ENCODE measurements around the gene C17orf50.

The C17orf50 gene

GRCh38 chr17:35732806-35733136, 27.9 kb upstream of the C17orf50 start:
- Histone ChIP-seq H3K27ac (ENCODE audit: insufficient read depth, low read length, poor library complexity, severe bottlenecking) (no peak overlapping the region), H3K4me1 (ENCODE audit: control insufficient read depth, insufficient read depth, low read length, poor library complexity, severe bottlenecking) (peaks cover 9% of the 10 kb centered on the region), H3K4me3 (ENCODE audit: insufficient read depth, low read depth, low read length, poor library complexity, severe bottlenecking) (no peak overlapping the region), H3K27me3 (replicated peaks; ENCODE audit: control insufficient read depth, insufficient read depth, low read length, poor library complexity, severe bottlenecking) (no peaks in the 10 kb centered on the region), H3K36me3 (ENCODE audit: control insufficient read depth, insufficient read depth, low read length) (no peaks in the 10 kb centered on the region), H3K9me3 (ENCODE audit: control insufficient read depth, low read length) (no peaks in the 10 kb centered on the region)
- no peak for DNase-seq

- Histone ChIP-seq H3K4me1 (ENCODE audit: control insufficient read depth, insufficient read depth, low read length, poor library complexity, severe bottlenecking) (peaks cover 9% of the 10 kb centered on the region), H3K27ac (ENCODE audit: insufficient read depth, low read length, poor library complexity, severe bottlenecking) (no peak overlapping the region), H3K27me3 (replicated peaks; ENCODE audit: control insufficient read depth, insufficient read depth, low read length, poor library complexity, severe bottlenecking) (no peaks in the 10 kb centered on the region), H3K9me3 (ENCODE audit: control insufficient read depth, low read length) (no peaks in the 10 kb centered on the region), H3K4me3 (ENCODE audit: insufficient read depth, low read depth, low read length, poor library complexity, severe bottlenecking) (no peak overlapping the region), H3K36me3 (ENCODE audit: control insufficient read depth, insufficient read depth, low read length) (no peaks in the 10 kb centered on the region)
- no peak for DNase-seq
Observed at GRCh38 chr17:35733366-35733765, 27.3 kb upstream of the C17orf50 start.

- no peaks in the 10 kb centered on the region for H3K9me3 ChIP-seq (ENCODE audit: control insufficient read depth, low read length)
- no peaks in the 10 kb centered on the region for H3K36me3 ChIP-seq (ENCODE audit: control insufficient read depth, insufficient read depth, low read length)
- H3K4me3 ChIP-seq (ENCODE audit: insufficient read depth, low read depth, low read length, poor library complexity, severe bottlenecking), result no peak overlapping the region
- no peaks in the 10 kb centered on the region for H3K27me3 ChIP-seq (replicated peaks; ENCODE audit: control insufficient read depth, insufficient read depth, low read length, poor library complexity, severe bottlenecking)
- DNase-seq, result no peak
- H3K27ac ChIP-seq (ENCODE audit: insufficient read depth, low read length, poor library complexity, severe bottlenecking), result no peak overlapping the region
- peaks cover 9% of the 10 kb centered on the region for H3K4me1 ChIP-seq (ENCODE audit: control insufficient read depth, insufficient read depth, low read length, poor library complexity, severe bottlenecking)
Observed at GRCh38 chr17:35734396-35734795, 26.3 kb upstream of the C17orf50 start.

- no peak overlapping the region for H3K4me3 ChIP-seq (ENCODE audit: insufficient read depth, low read depth, low read length, poor library complexity, severe bottlenecking)
Observed at GRCh38 chr17:35735036-35735805, 25.5 kb upstream of the C17orf50 start.

GRCh38 chr17:35736236-35736635, 24.5 kb upstream of the C17orf50 start:
- Histone ChIP-seq H3K4me1 (ENCODE audit: control insufficient read depth, insufficient read depth, low read length, poor library complexity, severe bottlenecking) (peaks cover 1% of the 10 kb centered on the region), H3K4me3 (ENCODE audit: insufficient read depth, low read depth, low read length, poor library complexity, severe bottlenecking) (no peak overlapping the region), H3K27ac (ENCODE audit: insufficient read depth, low read length, poor library complexity, severe bottlenecking) (no peak overlapping the region), H3K9me3 (ENCODE audit: control insufficient read depth, low read length) (no peaks in the 10 kb centered on the region), H3K27me3 (replicated peaks; ENCODE audit: control insufficient read depth, insufficient read depth, low read length, poor library complexity, severe bottlenecking) (no peaks in the 10 kb centered on the region), H3K36me3 (ENCODE audit: control insufficient read depth, insufficient read depth, low read length) (no peaks in the 10 kb centered on the region)
- DNase-seq, result no peak

More at GRCh38 chr17:35735036-35735805, 25.5 kb upstream of the C17orf50 start:
- no peaks in the 10 kb centered on the region for H3K36me3 ChIP-seq (ENCODE audit: control insufficient read depth, insufficient read depth, low read length)
- no peaks in the 10 kb centered on the region for H3K9me3 ChIP-seq (ENCODE audit: control insufficient read depth, low read length)
- no peak for DNase-seq
- H3K27me3 ChIP-seq (replicated peaks; ENCODE audit: control insufficient read depth, insufficient read depth, low read length, poor library complexity, severe bottlenecking), result no peaks in the 10 kb centered on the region
- H3K27ac ChIP-seq (ENCODE audit: insufficient read depth, low read length, poor library complexity, severe bottlenecking), result no peak overlapping the region
- H3K4me1 ChIP-seq (ENCODE audit: control insufficient read depth, insufficient read depth, low read length, poor library complexity, severe bottlenecking), result peaks cover 9% of the 10 kb centered on the region

GRCh38 chr17:35738519-35739133, 22.1 kb upstream of the C17orf50 start:
- Histone ChIP-seq H3K4me3 (ENCODE audit: insufficient read depth, low read depth, low read length, poor library complexity, severe bottlenecking) (no peak overlapping the region), H3K9me3 (ENCODE audit: control insufficient read depth, low read length) (no peaks in the 10 kb centered on the region), H3K36me3 (ENCODE audit: control insufficient read depth, insufficient read depth, low read length) (no peaks in the 10 kb centered on the region), H3K4me1 (ENCODE audit: control insufficient read depth, insufficient read depth, low read length, poor library complexity, severe bottlenecking) (peaks cover 4% of the 10 kb centered on the region), H3K27me3 (replicated peaks; ENCODE audit: control insufficient read depth, insufficient read depth, low read length, poor library complexity, severe bottlenecking) (peaks cover 15% of the 10 kb centered on the region), H3K27ac (ENCODE audit: insufficient read depth, low read length, poor library complexity, severe bottlenecking) (no peak overlapping the region)
- no peak for DNase-seq

GRCh38 chr17:35740216-35740615, 20.5 kb upstream of the C17orf50 start:
- H3K4me3 ChIP-seq (ENCODE audit: insufficient read depth, low read depth, low read length, poor library complexity, severe bottlenecking), result no peak overlapping the region
- H3K27me3 ChIP-seq (replicated peaks; ENCODE audit: control insufficient read depth, insufficient read depth, low read length, poor library complexity, severe bottlenecking), result peaks cover 15% of the 10 kb centered on the region
- H3K27ac ChIP-seq (ENCODE audit: insufficient read depth, low read length, poor library complexity, severe bottlenecking), result no peak overlapping the region
- H3K36me3 ChIP-seq (ENCODE audit: control insufficient read depth, insufficient read depth, low read length), result no peaks in the 10 kb centered on the region
- H3K4me1 ChIP-seq (ENCODE audit: control insufficient read depth, insufficient read depth, low read length, poor library complexity, severe bottlenecking), result peaks cover 4% of the 10 kb centered on the region
- no peak for DNase-seq
- no peaks in the 10 kb centered on the region for H3K9me3 ChIP-seq (ENCODE audit: control insufficient read depth, low read length)

- no peaks in the 10 kb centered on the region for H3K36me3 ChIP-seq (ENCODE audit: control insufficient read depth, insufficient read depth, low read length)
- peaks cover 4% of the 10 kb centered on the region for H3K4me1 ChIP-seq (ENCODE audit: control insufficient read depth, insufficient read depth, low read length, poor library complexity, severe bottlenecking)
- no peak for DNase-seq
- H3K9me3 ChIP-seq (ENCODE audit: control insufficient read depth, low read length), result no peaks in the 10 kb centered on the region
- peak overlapping the region; percentile 25 for H3K4me3 ChIP-seq (ENCODE audit: insufficient read depth, low read depth, low read length, poor library complexity, severe bottlenecking)
- H3K27ac ChIP-seq (ENCODE audit: insufficient read depth, low read length, poor library complexity, severe bottlenecking), result no peak overlapping the region
- H3K27me3 ChIP-seq (replicated peaks; ENCODE audit: control insufficient read depth, insufficient read depth, low read length, poor library complexity, severe bottlenecking), result peaks cover 15% of the 10 kb centered on the region
Observed at GRCh38 chr17:35740997-35741931, 19.4 kb upstream of the C17orf50 start.

- Histone ChIP-seq H3K9me3 (ENCODE audit: control insufficient read depth, low read length) (no peaks in the 10 kb centered on the region), H3K27ac (ENCODE audit: insufficient read depth, low read length, poor library complexity, severe bottlenecking) (no peak overlapping the region), H3K36me3 (ENCODE audit: control insufficient read depth, insufficient read depth, low read length) (no peaks in the 10 kb centered on the region), H3K4me3 (ENCODE audit: insufficient read depth, low read depth, low read length, poor library complexity, severe bottlenecking) (no peak overlapping the region), H3K27me3 (replicated peaks; ENCODE audit: control insufficient read depth, insufficient read depth, low read length, poor library complexity, severe bottlenecking) (peaks cover 15% of the 10 kb centered on the region), H3K4me1 (ENCODE audit: control insufficient read depth, insufficient read depth, low read length, poor library complexity, severe bottlenecking) (peaks cover 4% of the 10 kb centered on the region)
- DNase-seq, result no peak
Observed at GRCh38 chr17:35742496-35742895, 18.2 kb upstream of the C17orf50 start.

All from effector memory CD4-positive, alpha-beta T cell (primary cell).